ENCODE data around the gene NADSYN1. TPM values are rescaled to one million over a fixed set of nuclear protein-coding genes. Genes with fewer than 3 reads are reported as not detected.

The NADSYN1 gene
- total RNA-seq, 3 donors from 2014 or later: 112 to 210 (median 141) TPM

DNA sequence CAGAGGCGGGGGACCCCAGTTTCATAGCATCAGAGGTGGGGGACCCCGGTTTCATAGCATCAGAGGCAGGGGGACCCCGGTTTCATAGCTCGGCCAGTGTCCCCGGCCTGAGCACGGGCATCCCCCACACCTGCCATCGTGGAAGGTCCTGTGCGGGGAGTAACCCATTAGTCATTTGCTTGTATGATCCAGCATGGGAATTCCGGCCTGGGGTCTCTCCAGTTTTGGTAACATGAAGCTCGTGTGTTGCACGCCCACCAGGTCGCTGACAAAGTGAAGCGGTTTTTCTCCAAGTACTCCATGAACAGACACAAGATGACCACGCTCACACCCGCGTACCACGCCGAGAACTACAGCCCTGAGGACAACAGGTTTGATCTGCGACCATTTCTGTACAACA lies 45.1 kb downstream of the NADSYN1 start:
- ATAC-seq (no peak), DNase-seq (no peak)
- TF ChIP-seq, protein P1, sequence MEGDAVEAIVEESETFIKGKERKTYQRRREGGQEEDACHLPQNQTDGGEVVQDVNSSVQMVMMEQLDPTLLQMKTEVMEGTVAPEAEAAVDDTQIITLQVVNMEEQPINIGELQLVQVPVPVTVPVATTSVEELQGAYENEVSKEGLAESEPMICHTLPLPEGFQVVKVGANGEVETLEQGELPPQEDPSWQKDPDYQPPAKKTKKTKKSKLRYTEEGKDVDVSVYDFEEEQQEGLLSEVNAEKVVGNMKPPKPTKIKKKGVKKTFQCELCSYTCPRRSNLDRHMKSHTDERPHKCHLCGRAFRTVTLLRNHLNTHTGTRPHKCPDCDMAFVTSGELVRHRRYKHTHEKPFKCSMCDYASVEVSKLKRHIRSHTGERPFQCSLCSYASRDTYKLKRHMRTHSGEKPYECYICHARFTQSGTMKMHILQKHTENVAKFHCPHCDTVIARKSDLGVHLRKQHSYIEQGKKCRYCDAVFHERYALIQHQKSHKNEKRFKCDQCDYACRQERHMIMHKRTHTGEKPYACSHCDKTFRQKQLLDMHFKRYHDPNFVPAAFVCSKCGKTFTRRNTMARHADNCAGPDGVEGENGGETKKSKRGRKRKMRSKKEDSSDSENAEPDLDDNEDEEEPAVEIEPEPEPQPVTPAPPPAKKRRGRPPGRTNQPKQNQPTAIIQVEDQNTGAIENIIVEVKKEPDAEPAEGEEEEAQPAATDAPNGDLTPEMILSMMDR (IDR thresholded peaks at IDR 0.05): no peak
- intact Hi-C loops (cut with DNase I, micrococcal nuclease): no loop called here
- no peaks in the 10 kb centered on the region for H3K4me1 ChIP-seq (ENCODE audit: low read depth)
- no peak overlapping the region for H3K4me3 ChIP-seq
- peaks cover 6% of the 10 kb centered on the region for H3K36me3 ChIP-seq (ENCODE audit: low read depth)
- H3K9me3 ChIP-seq: no peaks in the 10 kb centered on the region

- Histone ChIP-seq H3K36me3 (ENCODE audit: low read depth) (peaks cover 6% of the 10 kb centered on the region), H3K4me3 (no peak overlapping the region), H3K4me1 (ENCODE audit: low read depth) (no peaks in the 10 kb centered on the region), H3K9me3 (no peaks in the 10 kb centered on the region)
- DNase-seq (no peak), ATAC-seq (no peak)
- TF ChIP-seq, protein P1 (IDR thresholded peaks at IDR 0.05): no peak
- intact Hi-C loops (cut with DNase I, micrococcal nuclease): no loop called here
These were observed 46.1 kb downstream of the NADSYN1 start for GRCh38 chr11:71499125-71499524.

DNA sequence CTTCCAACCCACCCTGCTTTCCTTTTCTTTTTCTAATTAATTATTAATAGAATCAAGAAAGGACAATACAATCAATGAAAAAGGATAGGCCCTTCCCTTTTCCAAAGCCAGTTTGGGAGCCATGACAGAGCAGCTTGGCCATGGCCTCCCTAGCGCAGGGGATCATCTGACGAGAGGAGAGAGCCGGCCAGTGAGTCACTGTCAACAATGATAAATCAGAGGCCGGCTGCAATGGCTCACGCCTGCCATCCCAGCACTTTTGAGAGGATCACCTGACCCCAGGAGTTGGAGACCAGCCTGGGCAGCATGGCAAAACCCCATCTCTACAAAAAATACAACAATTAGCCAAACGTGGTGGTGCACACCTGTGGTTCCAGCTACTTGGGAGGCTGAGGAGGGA lies 46.5 kb downstream of the NADSYN1 start:
- TF ChIP-seq, protein P1 (IDR thresholded peaks at IDR 0.05): no peak
- peaks cover 6% of the 10 kb centered on the region for H3K36me3 ChIP-seq (ENCODE audit: low read depth)
- no peaks in the 10 kb centered on the region for H3K9me3 ChIP-seq
- H3K4me3 ChIP-seq: no peak overlapping the region
- intact Hi-C loops (cut with DNase I, micrococcal nuclease): no loop called here
- ATAC-seq (no peak), DNase-seq (no peak)
- no peaks in the 10 kb centered on the region for H3K4me1 ChIP-seq (ENCODE audit: low read depth)

- peaks cover 6% of the 10 kb centered on the region for H3K36me3 ChIP-seq (ENCODE audit: low read depth)
- H3K4me3 ChIP-seq: no peak overlapping the region
- peak; percentile 54 for ATAC-seq
These were observed 47.6 kb downstream of the NADSYN1 start for GRCh38 chr11:71500601-71501021.

GRCh38 chr11:71501071-71501985 lies 48.3 kb downstream of the NADSYN1 start:
- Histone ChIP-seq H3K4me3 (no peak overlapping the region), H3K4me1 (ENCODE audit: low read depth) (no peaks in the 10 kb centered on the region), H3K9me3 (no peaks in the 10 kb centered on the region), H3K36me3 (ENCODE audit: low read depth) (peaks cover 6% of the 10 kb centered on the region)
- ATAC-seq: no peak
- intact Hi-C loops (cut with DNase I, micrococcal nuclease): no loop called here
- TF ChIP-seq, protein P1 (IDR thresholded peaks at IDR 0.05): no peak
- no peak for DNase-seq

More at GRCh38 chr11:71500601-71501021, 47.6 kb downstream of the NADSYN1 start:
- Histone ChIP-seq H3K4me1 (ENCODE audit: low read depth) (no peaks in the 10 kb centered on the region), H3K9me3 (no peaks in the 10 kb centered on the region)
- TF ChIP-seq, protein P1 (IDR thresholded peaks at IDR 0.05): no peak
- intact Hi-C loops (cut with DNase I, micrococcal nuclease): no loop called here
- DNase-seq: peak in 1 of 3 donors; percentile 29
